Stimulated activated CD4-positive, alpha-beta T cell treated with anti-CD3 and anti-CD28 coated beads, Interleukin-12 subunit alpha, Interleukin-12 subunit beta, amount 100 ng/mL, for 4 hours (primary cell): ENCODE measurements around the gene DENND5A.
"Not testable (repeated sequence)": the region's sequence is repeated elsewhere in the genome, so short reads cannot be mapped to it uniquely, and the experiment has no call there.

ENCODE experiments used
- DNase-seq: peaks from one replicate; pipeline ENCODE4 v3.0.0-alpha.2; 2020

Gene DENND5A

GRCh38 chr11:9136741-9137140, 128.4 kb downstream of the DENND5A start:
- no peak for DNase-seq

GRCh38 chr11:9133956-9134355, 131.2 kb downstream of the DENND5A start:
- no peak for DNase-seq

- no peak for DNase-seq
These were observed 132.8 kb downstream of the DENND5A start for GRCh38 chr11:9132203-9132878.

- DNase-seq = no peak
These were observed 134.9 kb downstream of the DENND5A start for GRCh38 chr11:9130297-9130696.

- no peak for DNase-seq
These were observed 138.5 kb downstream of the DENND5A start for GRCh38 chr11:9126636-9127035.

- no peak for DNase-seq
These were observed 139.8 kb downstream of the DENND5A start for GRCh38 chr11:9125185-9125886.

GRCh38 chr11:9123595-9124304, 141.4 kb downstream of the DENND5A start:
- no peak for DNase-seq

GRCh38 chr11:9121469-9121796, 143.7 kb downstream of the DENND5A start:
- no peak for DNase-seq

GRCh38 chr11:9120664-9121468, 144.3 kb downstream of the DENND5A start:
- DNase-seq = no peak

- DNase-seq = no peak
These were observed 146.9 kb downstream of the DENND5A start for GRCh38 chr11:9118277-9118676.

- no peak for DNase-seq
These were observed 153.1 kb downstream of the DENND5A start for GRCh38 chr11:9112075-9112474.

- DNase-seq = no peak
These were observed 155.1 kb downstream of the DENND5A start for GRCh38 chr11:9109858-9110731.

GRCh38 chr11:9104580-9104979, 160.6 kb downstream of the DENND5A start:
- DNase-seq = no peak

GRCh38 chr11:9103542-9104276, 161.4 kb downstream of the DENND5A start:
- DNase-seq = no peak

- DNase-seq = no peak
These were observed 165.5 kb downstream of the DENND5A start for GRCh38 chr11:9099617-9100016.

GRCh38 chr11:9098455-9098854, 166.7 kb downstream of the DENND5A start:
- DNase-seq = not testable (repeated sequence)

- not testable (repeated sequence) for DNase-seq
These were observed 167.8 kb downstream of the DENND5A start for GRCh38 chr11:9097186-9097943.

- DNase-seq = no peak
These were observed 168.7 kb downstream of the DENND5A start for GRCh38 chr11:9096427-9096826.

GRCh38 chr11:9095421-9095820, 169.7 kb downstream of the DENND5A start:
- DNase-seq = no peak

- DNase-seq = no peak
These were observed 170.7 kb downstream of the DENND5A start for GRCh38 chr11:9094420-9094819.
